Right atrium auricular region (tissue), 2 donors: ENCODE results near the gene LHFPL5. TPM values are rescaled to one million over a fixed set of nuclear protein-coding genes. Genes with fewer than 3 reads are reported as not detected.

Experiments used
- DNase-seq: peaks from one replicate; pipeline ENCODE4 v3.0.0-alpha.2; 2019; ENCODE audit warnings: low spot score
- H3K27ac ChIP-seq, 2 donors: fragments of 200-600 bp; sonication (generic); 1 replicate in 1 of 2; 2 replicates in 1 of 2; pipeline ENCODE4 v1.5.1; 2016 to 2019
- H3K27me3 ChIP-seq, 2 donors: fragments of 200-600 bp; sonication (generic); one replicate each; pipeline versions ENCODE4 v1.5.1 to v1.6.0; 2017 to 2019
- H3K36me3 ChIP-seq: fragments of 200-600 bp; sonication (generic); one replicate; pipeline ENCODE4 v1.5.1; 2016
- H3K4me1 ChIP-seq, 2 donors: fragments of 200-600 bp; sonication (generic); one replicate each; pipeline versions ENCODE4 v1.5.1 to v1.6.0; 2017 to 2019
- H3K4me3 ChIP-seq, 2 donors: fragments of 200-600 bp; sonication (generic); 1 replicate in 1 of 2; 2 replicates in 1 of 2; pipeline ENCODE4 v1.5.1; 2017 to 2019; ENCODE audit warnings: mild to moderate bottlenecking in 1 of 2, moderate library complexity in 1 of 2
- H3K9me3 ChIP-seq, 2 donors: fragments of 200-600 bp; sonication (generic); one replicate each; pipeline ENCODE4 v1.5.1; 2019
- CTCF ChIP-seq, 2 donors: fragments of 200-600 bp; sonication (generic); IDR thresholded peaks; one replicate each; pipeline ENCODE4 v1.5.1; 2019; ENCODE audit warnings: antibody characterized with exemption in 2 of 2
- total RNA-seq, 2 donors: library from RNA; depleted of rRNA; stranded (reverse); fragments of >200 nt; gene quantifications; one replicate each; pipeline ENCODE4 v1.1.0, GENCODE V29; 2016

Gene LHFPL5
- total RNA-seq, 2 donors from 2014 or later = not detected

DNA sequence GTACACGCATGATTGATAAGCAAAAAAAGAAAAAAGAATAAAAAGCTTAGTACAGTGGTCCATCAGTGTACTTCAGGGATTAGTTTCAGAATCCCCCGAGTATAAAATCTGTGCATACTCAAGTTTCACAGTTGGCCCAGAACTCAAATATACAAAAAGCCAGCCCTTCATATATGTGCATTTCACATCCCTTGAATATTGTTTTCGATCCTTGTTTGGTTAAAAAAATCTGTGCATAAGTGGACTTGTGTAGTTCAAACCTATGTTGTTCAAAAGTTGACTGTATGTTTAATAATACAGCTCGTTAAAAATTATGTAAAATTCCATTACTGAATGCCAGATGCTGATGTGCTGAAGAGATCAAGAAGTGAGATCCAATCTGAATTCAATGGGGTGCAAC lies 54.2 kb downstream of the LHFPL5 start:
- Histone ChIP-seq H3K27me3 (no peaks in the 10 kb centered on the region), H3K4me1 (no peaks in the 10 kb centered on the region), H3K27ac (no peak overlapping the region), H3K4me3 (no peak overlapping the region), H3K36me3 (peaks cover 34% of the 10 kb centered on the region), H3K9me3 (no peaks in the 10 kb centered on the region)
- no peak for TF ChIP-seq CTCF (IDR thresholded peaks at IDR 0.05)
- DNase-seq = no peak

Other genes with a start within 250 kb of the LHFPL5 start
- gene FKBP5, start 116.4 kb upstream of the LHFPL5 start, total RNA-seq = 100 to 1,000 TPM; 135 TPM
- under 1 TPM in 1 of 2 donors, not detected in 1; 0.39 TPM for gene ARMC12, start 68.3 kb upstream of the LHFPL5 start, total RNA-seq
- gene CLPSL2, start 28.8 kb upstream of the LHFPL5 start, total RNA-seq = not detected
- not detected for gene CLPSL1, start 24.3 kb upstream of the LHFPL5 start, total RNA-seq
- gene CLPS, start 8.0 kb upstream of the LHFPL5 start, total RNA-seq = not detected
- gene SRPK1, start 115.7 kb downstream of the LHFPL5 start, total RNA-seq = 10 to 100 TPM; 19.7 to 24.2 TPM
- not detected for gene SLC26A8, start 219.3 kb downstream of the LHFPL5 start, total RNA-seq
- gene MAPK14, start 222.5 kb downstream of the LHFPL5 start, total RNA-seq = 10 to 100 TPM; 39.1 to 46.7 TPM